K562 (cell line): Measurements from ENCODE around the gene SPCS2.

ENCODE experiments used
- CHD1 ChIP-seq: fragments of 200-600 bp; sonication (generic); IDR thresholded peaks from one replicate; pipeline ENCODE4 v1.6.1; 2012; ENCODE audit warnings: mild to moderate bottlenecking, moderate library complexity, low read length, inconsistent platforms
- CTBP1 ChIP-seq: fragments of 450-650 bp; IDR thresholded peaks from 2 replicates; pipeline ENCODE4 v1.6.1; 2016; ENCODE audit warnings: borderline replicate concordance
- EP300 ChIP-seq: IDR thresholded peaks from 2 replicates; pipeline ENCODE4 v1.6.1; 2012; ENCODE audit warnings: low read length, improper control_type of control experiment
- EZH2 ChIP-seq: IDR thresholded peaks from 2 replicates; pipeline ENCODE4 v1.6.1; 2012; ENCODE audit warnings: low read depth, mild to moderate bottlenecking, inconsistent platforms, low read length, borderline replicate concordance
- FOXJ3 ChIP-seq: sonication (generic); formaldehyde crosslinking; IDR thresholded peaks from 2 replicates; pipeline ENCODE4 v1.4.0; 2020; ENCODE audit warnings: mild to moderate bottlenecking, missing genetic modification reagents
- RBBP5 ChIP-seq: fragments of 200-600 bp; sonication (generic); IDR thresholded peaks from 2 replicates; pipeline ENCODE4 v1.6.1; 2012; ENCODE audit warnings: borderline replicate concordance, mild to moderate bottlenecking, low read length, control low read depth, inconsistent platforms; ENCODE audit not compliant: insufficient read depth, poor library complexity, severe bottlenecking
- REST ChIP-seq, 2 experiments: fragments of 450-650 bp; formaldehyde crosslinking in 1 of 2; IDR thresholded peaks; 2 replicates each; pipeline versions ENCODE4 v1.4.0 to v1.6.1; 2014 to 2020; ENCODE audit warnings: mild to moderate bottlenecking in 2 of 2, borderline replicate concordance in 1 of 2, low read depth in 1 of 2
- RNF219 ChIP-seq: fragments of 250-450 bp; sonication (Bioruptor Pico); IDR thresholded peaks from 2 replicates; pipeline ENCODE4 v1.5.0; 2022; ENCODE audit warnings: mild to moderate bottlenecking
- YY1 ChIP-seq, 3 experiments: IDR thresholded peaks; 2 replicates each; pipeline ENCODE4 v1.6.1; 2011; ENCODE audit warnings: low read length in 2 of 3, mild to moderate bottlenecking in 2 of 3, moderate library complexity in 2 of 3, borderline replicate concordance in 1 of 3, control low read depth in 1 of 3, low read depth in 1 of 3; ENCODE audit not compliant: insufficient read depth in 3 of 3, insufficient replicate concordance in 2 of 3, control insufficient read depth in 1 of 3, insufficient read length in 1 of 3; ENCODE audit errors: extremely low read depth in 1 of 3
- ZBTB49 ChIP-seq: sonication (generic); formaldehyde crosslinking; IDR thresholded peaks from 2 replicates; pipeline ENCODE4 v1.8.0; 2022; ENCODE audit warnings: missing genetic modification reagents, mild to moderate bottlenecking, borderline replicate concordance
- ZNF217 ChIP-seq: sonication (generic); formaldehyde crosslinking; IDR thresholded peaks from 2 replicates; pipeline ENCODE4 v1.8.0; 2022; ENCODE audit warnings: mild to moderate bottlenecking, missing genetic modification reagents
- ZNF280A ChIP-seq: fragments of 450-650 bp; IDR thresholded peaks from 2 replicates; pipeline ENCODE4 v1.6.1; 2018; ENCODE audit warnings: mild to moderate bottlenecking, low read depth; ENCODE audit not compliant: partially characterized antibody
- ZNF584 ChIP-seq: fragments of 200-800 bp; sonication (Bioruptor generic); IDR thresholded peaks from 2 replicates; pipeline ENCODE4 v1.6.1; 2016; ENCODE audit warnings: low read depth, mild to moderate bottlenecking, missing genetic modification characterization, missing compliant biosample characterization

- no peak for TF ChIP-seq ZNF280A
- TF ChIP-seq REST (IDR thresholded peaks at IDR 0.05; ENCODE audit: borderline replicate concordance) = no peak
- TF ChIP-seq REST (CRISPR knock-in tag; IDR thresholded peaks at IDR 0.05; ENCODE audit: low read depth) = no peak
- no peak for TF ChIP-seq FOXJ3 (CRISPR knock-in tag)
- no peak for TF ChIP-seq ZNF584 (CRISPR knock-in tag)
- TF ChIP-seq EP300 = no peak
- no peak for TF ChIP-seq RBBP5
- no peak for TF ChIP-seq YY1 (IDR thresholded peaks at IDR 0.05; ENCODE audit: borderline replicate concordance in 1 of 3, control insufficient read depth in 1 of 3, extremely low read depth in 1 of 3, insufficient read depth in 3 of 3, insufficient read length in 1 of 3, insufficient replicate concordance in 2 of 3, low read depth in 1 of 3, low read length in 2 of 3)
- no peak for TF ChIP-seq ZBTB49 (CRISPR knock-in tag)
- no peak for TF ChIP-seq RNF219 (CRISPR knock-in tag)
- no peak for TF ChIP-seq CHD1
- TF ChIP-seq EZH2 = no peak
- TF ChIP-seq ZNF217 = no peak
- no peak for TF ChIP-seq CTBP1
Observed at GRCh38 chr11:74905326-74905725, 43.7 kb upstream of the SPCS2 start.
